ENCODE results near the gene GNRH2. TPM values are rescaled to one million over a fixed set of nuclear protein-coding genes. Genes with fewer than 3 reads are reported as not detected.

The GNRH2 gene
- total RNA-seq, 1 donor from 2014 or later = 0.37 TPM

DNA sequence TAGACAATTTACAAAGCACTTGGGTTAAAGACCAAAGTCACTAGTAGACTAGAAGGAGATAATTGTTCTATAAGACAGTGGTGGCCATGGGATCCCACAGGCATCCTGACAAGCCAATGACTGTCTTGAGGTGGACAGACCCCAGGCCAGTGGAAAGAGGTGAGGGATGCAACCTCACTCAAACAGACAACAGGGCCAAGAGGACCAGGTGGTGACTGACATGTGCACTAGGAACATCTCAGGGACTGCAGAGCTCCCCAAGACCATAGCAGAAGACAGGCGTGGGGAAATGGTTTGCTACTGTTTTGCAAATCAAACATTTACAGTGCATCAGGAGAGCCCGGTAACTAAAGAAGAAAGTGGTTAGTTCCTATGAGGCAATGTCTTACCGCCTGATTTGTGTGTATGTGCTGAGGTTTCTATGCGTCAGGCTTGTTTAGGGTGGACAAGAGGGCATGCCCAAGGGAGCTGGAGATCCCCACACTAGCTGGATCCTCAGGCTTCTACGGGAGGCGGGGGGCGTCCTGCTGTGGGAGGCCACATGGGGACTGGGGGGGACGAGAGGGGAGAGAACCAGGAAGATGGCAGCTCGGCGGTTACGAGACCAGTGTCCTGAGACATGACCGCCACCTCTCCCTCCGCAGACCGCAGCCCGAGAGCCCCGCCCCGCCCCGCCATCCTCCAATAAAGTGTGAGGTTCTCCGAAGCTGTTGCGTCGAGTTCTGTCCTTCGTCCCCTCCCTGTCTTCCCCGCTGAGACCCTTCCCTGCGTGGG lies 1.8 kb downstream of the GNRH2 start:
- peaks cover 7% of the 10 kb centered on the region for H3K36me3 ChIP-seq
- Mint-ChIP-seq H3K36me3 (peaks cover 22% of the 10 kb centered on the region), H3K4me3 (peak overlapping the region; percentile 91), H3K27me3 (ENCODE audit: insufficient read depth, low read depth) (peaks cover 5% of the 10 kb centered on the region), H3K4me1 (peaks cover 23% of the 10 kb centered on the region), H3K27ac (peak overlapping the region; percentile 55), H3K9me3 (no peaks in the 10 kb centered on the region)
- H3K27ac ChIP-seq = no peak overlapping the region
- H3K79me2 ChIP-seq (ENCODE audit: low read depth) = peaks cover 16% of the 10 kb centered on the region
- DNase-seq (ENCODE audit: low spot score) = no peak
- H3K27me3 ChIP-seq = no peaks in the 10 kb centered on the region
- H2AFZ ChIP-seq (replicated peaks) = peak overlapping the region; percentile 95
- peak overlapping the region; percentile 91 for H3K4me2 ChIP-seq
- peak overlapping the region; percentile 85 for H3K4me3 ChIP-seq
- TF ChIP-seq EZH2phosphoT487 (IDR thresholded peaks at IDR 0.05) (no peak), EZH2 (IDR thresholded peaks at IDR 0.05) (no peak), CTCF (IDR thresholded peaks at IDR 0.05) (no peak)
- H3F3A ChIP-seq (ENCODE audit: low read depth) = peaks cover 11% of the 10 kb centered on the region
- H4K20me1 ChIP-seq (ENCODE audit: low read depth) = peaks cover 14% of the 10 kb centered on the region
- no peaks in the 10 kb centered on the region for H3K9me3 ChIP-seq (ENCODE audit: low read depth)
- peaks cover 3% of the 10 kb centered on the region for H3K4me1 ChIP-seq
- H3K9ac ChIP-seq = no peak overlapping the region

DNA sequence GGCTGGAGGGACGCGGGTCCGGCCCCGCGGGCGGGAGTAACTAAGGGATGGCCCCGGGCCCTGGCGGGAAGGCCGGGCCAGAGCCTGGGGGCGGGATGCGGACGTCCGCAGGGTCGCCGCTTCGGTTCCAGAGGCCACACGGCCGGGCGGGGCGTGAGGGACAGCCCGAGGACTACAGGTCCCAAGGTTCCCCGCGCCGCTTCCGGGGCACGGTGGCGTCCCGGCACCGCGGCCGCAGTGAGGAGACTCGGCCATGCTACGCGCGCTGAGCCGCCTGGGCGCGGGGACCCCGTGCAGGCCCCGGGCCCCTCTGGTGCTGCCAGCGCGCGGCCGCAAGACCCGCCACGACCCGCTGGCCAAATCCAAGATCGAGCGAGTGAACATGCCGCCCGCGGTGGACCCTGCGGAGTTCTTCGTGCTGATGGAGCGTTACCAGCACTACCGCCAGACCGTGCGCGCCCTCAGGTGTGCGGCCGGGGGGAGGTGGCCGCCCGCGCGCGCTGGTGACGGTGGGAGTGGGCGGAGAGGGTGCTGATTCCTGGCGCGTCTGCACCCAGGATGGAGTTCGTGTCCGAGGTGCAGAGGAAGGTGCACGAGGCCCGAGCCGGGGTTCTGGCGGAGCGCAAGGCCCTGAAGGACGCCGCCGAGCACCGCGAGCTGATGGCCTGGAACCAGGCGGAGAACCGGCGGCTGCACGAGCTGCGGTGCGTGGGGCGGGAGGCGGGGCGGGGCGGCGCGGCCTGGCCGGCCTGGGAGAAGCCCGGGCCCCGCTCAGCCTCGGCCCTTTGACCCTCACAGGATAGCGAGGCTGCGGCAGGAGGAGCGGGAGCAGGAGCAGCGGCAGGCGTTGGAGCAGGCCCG lies 2.6 kb downstream of the GNRH2 start, which contains the start of gene MRPS26:
Gene MRPS26, plus strand, starts transcription at position 237 of the 861 bp plus-strand sequence. Its CDS starts 17 bp downstream, at position 254.
- H3K36me3 ChIP-seq = peaks cover 7% of the 10 kb centered on the region
- DNase-seq (ENCODE audit: low spot score) = peak; percentile 97
- H3K79me2 ChIP-seq (ENCODE audit: low read depth) = peaks cover 16% of the 10 kb centered on the region
- H3K27me3 ChIP-seq = no peaks in the 10 kb centered on the region
- no peak within 1 kb of the TSS for H3K27ac ChIP-seq
- H3K9me3 Mint-ChIP-seq = no peaks in the 10 kb centered on the region
- peaks cover 5% of the 10 kb centered on the region for H3K27me3 Mint-ChIP-seq (ENCODE audit: insufficient read depth, low read depth)
- peak within 1 kb of the TSS; percentile 95 for H2AFZ ChIP-seq (replicated peaks)
- peak within 1 kb of the TSS; percentile 55 for H3K27ac Mint-ChIP-seq
- peaks cover 23% of the 10 kb centered on the region for H3K4me1 Mint-ChIP-seq
- peak within 1 kb of the TSS; percentile 85 for H3K4me3 ChIP-seq
- TF ChIP-seq EZH2 (IDR thresholded peaks at IDR 0.05) (peak; percentile 32), CTCF (IDR thresholded peaks at IDR 0.05) (no peak), EZH2phosphoT487 (IDR thresholded peaks at IDR 0.05) (peak; percentile 39)
- peaks cover 16% of the 10 kb centered on the region for H3F3A ChIP-seq (ENCODE audit: low read depth)
- H3K9ac ChIP-seq = peak within 1 kb of the TSS; percentile 78
- no peaks in the 10 kb centered on the region for H3K9me3 ChIP-seq (ENCODE audit: low read depth)
- peaks cover 22% of the 10 kb centered on the region for H3K36me3 Mint-ChIP-seq
- H3K4me1 ChIP-seq = peaks cover 3% of the 10 kb centered on the region
- peaks cover 14% of the 10 kb centered on the region for H4K20me1 ChIP-seq (ENCODE audit: low read depth)
- peak within 1 kb of the TSS; percentile 91 for H3K4me2 ChIP-seq
- peak within 1 kb of the TSS; percentile 91 for H3K4me3 Mint-ChIP-seq

GRCh38 chr20:3046677-3047462 lies 3.4 kb downstream of the GNRH2 start:
- no peak overlapping the region for H3K27ac Mint-ChIP-seq
- Histone ChIP-seq H4K20me1 (ENCODE audit: low read depth) (peaks cover 14% of the 10 kb centered on the region), H3K79me2 (ENCODE audit: low read depth) (peaks cover 16% of the 10 kb centered on the region), H2AFZ (replicated peaks) (peak overlapping the region; percentile 95), H3K36me3 (peaks cover 7% of the 10 kb centered on the region), H3K4me1 (peaks cover 3% of the 10 kb centered on the region), H3F3A (ENCODE audit: low read depth) (peaks cover 20% of the 10 kb centered on the region), H3K27ac (no peak overlapping the region), H3K4me3 (peak overlapping the region; percentile 85), H3K4me2 (peak overlapping the region; percentile 91), H3K9me3 (ENCODE audit: low read depth) (no peaks in the 10 kb centered on the region), H3K9ac (peak overlapping the region; percentile 78), H3K27me3 (no peaks in the 10 kb centered on the region)
- no peak for DNase-seq (ENCODE audit: low spot score)
- peaks cover 18% of the 10 kb centered on the region for H3K36me3 Mint-ChIP-seq
- peak overlapping the region; percentile 91 for H3K4me3 Mint-ChIP-seq
- no peak for TF ChIP-seq CTCF (IDR thresholded peaks at IDR 0.05)
- TF ChIP-seq EZH2 (IDR thresholded peaks at IDR 0.05) = no peak
- no peak for TF ChIP-seq EZH2phosphoT487 (IDR thresholded peaks at IDR 0.05)
- no peaks in the 10 kb centered on the region for H3K9me3 Mint-ChIP-seq
- H3K27me3 Mint-ChIP-seq (ENCODE audit: insufficient read depth, low read depth) = peaks cover 5% of the 10 kb centered on the region
- peaks cover 18% of the 10 kb centered on the region for H3K4me1 Mint-ChIP-seq

Data from neural progenitor cell (in vitro differentiated cells).